Neutrophil (primary cell): ENCODE results near the gene PODXL2.

Experiments
- H3K27ac ChIP-seq: fragments of 200-600 bp; sonication (generic); 2 replicates; pipeline ENCODE4 v1.5.1; 2016; ENCODE audit warnings: mild to moderate bottlenecking, moderate library complexity
- H3K27me3 ChIP-seq: fragments of 200-600 bp; sonication (generic); 2 replicates; pipeline ENCODE4 v1.6.0; 2016; ENCODE audit warnings: mild to moderate bottlenecking
- H3K36me3 ChIP-seq: fragments of 200-600 bp; sonication (generic); 2 replicates; pipeline ENCODE4 v1.5.1; 2017
- H3K4me1 ChIP-seq, 2 experiments: fragments of 200-600 bp in 1 of 2; sonication (generic) in 1 of 2; 1 replicate in 1 of 2; 2 replicates in 1 of 2; pipeline versions ENCODE4 v1.5.1 to v1.6.1; 2013 to 2016; ENCODE audit warnings: low read depth in 1 of 2, low read length in 1 of 2, mild to moderate bottlenecking in 1 of 2, moderate library complexity in 1 of 2; ENCODE audit not compliant: control insufficient read depth in 1 of 2, insufficient read depth in 1 of 2
- H3K4me3 ChIP-seq, 2 experiments: fragments of 200-600 bp in 1 of 2; sonication (generic) in 1 of 2; 1 replicate in 1 of 2; 2 replicates in 1 of 2; pipeline ENCODE4 v1.5.1; 2013 to 2016; ENCODE audit warnings: low read depth in 1 of 2, low read length in 1 of 2, mild to moderate bottlenecking in 1 of 2, moderate library complexity in 1 of 2
- H3K9me3 ChIP-seq: fragments of 200-600 bp; sonication (generic); 2 replicates; pipeline ENCODE4 v1.5.1; 2016
- CTCF ChIP-seq: fragments of 200-600 bp; sonication (generic); IDR thresholded peaks from 2 replicates; pipeline ENCODE4 v1.5.1; 2016; ENCODE audit warnings: antibody characterized with exemption

The PODXL2 gene

GRCh38 chr3:127673191-127674100 is 44.5 kb downstream of the PODXL2 start:
- Histone ChIP-seq H3K27me3 (no peaks in the 10 kb centered on the region), H3K36me3 (peaks cover 48% of the 10 kb centered on the region), H3K4me3 (peak overlapping the region; percentile 79 to 93), H3K4me1 (peaks cover 56 to 63% of the 10 kb centered on the region in 2 experiments), H3K27ac (peak overlapping the region; percentile 99), H3K9me3 (no peaks in the 10 kb centered on the region)
- no peak for TF ChIP-seq CTCF

- H3K9me3 ChIP-seq = no peaks in the 10 kb centered on the region
- peak overlapping the region; percentile 79 to 93 for H3K4me3 ChIP-seq
- H3K4me1 ChIP-seq = peaks cover 64 to 71% of the 10 kb centered on the region in 2 experiments
- TF ChIP-seq CTCF = no peak
- peaks cover 56% of the 10 kb centered on the region for H3K36me3 ChIP-seq
- H3K27ac ChIP-seq = peak overlapping the region; percentile 99
- no peaks in the 10 kb centered on the region for H3K27me3 ChIP-seq
Observed at GRCh38 chr3:127674101-127674721, 45.2 kb downstream of the PODXL2 start.

GRCh38 chr3:127674790-127675189 is 45.8 kb downstream of the PODXL2 start:
- no peak for TF ChIP-seq CTCF
- Histone ChIP-seq H3K27me3 (no peaks in the 10 kb centered on the region), H3K36me3 (peaks cover 62% of the 10 kb centered on the region), H3K27ac (peak overlapping the region; percentile 99), H3K9me3 (no peaks in the 10 kb centered on the region), H3K4me3 (peak overlapping the region; percentile 79 to 93), H3K4me1 (peaks cover 70 to 77% of the 10 kb centered on the region in 2 experiments)

DNA sequence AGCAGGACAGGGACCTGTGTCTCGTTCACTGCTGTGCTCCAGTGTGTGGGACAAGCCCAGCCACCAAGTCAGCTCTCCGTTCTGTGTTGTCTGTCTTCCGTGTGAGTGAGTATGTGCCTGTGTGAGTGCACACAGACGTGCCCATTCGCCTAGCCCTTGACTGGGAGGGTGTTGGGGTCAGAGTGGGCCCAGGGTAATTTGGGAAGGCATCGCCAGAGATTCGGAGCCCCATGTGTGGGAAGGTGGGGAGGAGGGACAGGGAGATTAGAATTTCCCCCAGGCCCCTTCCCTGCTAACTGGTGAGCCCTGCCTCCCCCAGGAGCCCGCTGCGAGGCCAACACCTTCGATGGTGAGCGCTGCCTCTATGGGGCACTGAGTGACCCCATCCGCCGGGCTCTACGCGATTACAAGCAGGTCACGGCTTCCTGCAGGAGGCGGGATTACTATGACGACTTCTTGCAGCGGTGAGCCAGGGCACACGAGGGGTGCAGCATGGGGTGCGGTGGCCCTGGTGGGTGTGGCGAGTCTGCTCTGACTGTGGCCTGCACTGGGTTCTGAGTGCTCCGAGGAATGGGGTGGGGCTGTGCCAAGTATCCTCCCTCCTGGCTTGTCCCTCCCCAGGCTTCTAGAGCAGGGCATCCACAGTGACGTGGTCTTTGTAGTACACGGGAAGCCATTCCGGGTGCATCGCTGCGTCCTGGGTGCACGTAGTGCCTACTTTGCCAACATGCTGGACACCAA is 46.8 kb downstream of the PODXL2 start:
- Histone ChIP-seq H3K4me3 (peak overlapping the region; percentile 79 to 93), H3K4me1 (peaks cover 80 to 87% of the 10 kb centered on the region in 2 experiments), H3K27me3 (no peaks in the 10 kb centered on the region), H3K9me3 (no peaks in the 10 kb centered on the region), H3K27ac (peak overlapping the region; percentile 99), H3K36me3 (peaks cover 72% of the 10 kb centered on the region)
- TF ChIP-seq CTCF = no peak

GRCh38 chr3:127676456-127676855 is 47.5 kb downstream of the PODXL2 start:
- TF ChIP-seq CTCF = no peak
- H3K27ac ChIP-seq = peak overlapping the region; percentile 99
- no peaks in the 10 kb centered on the region for H3K27me3 ChIP-seq
- H3K4me3 ChIP-seq = peak overlapping the region; percentile 79 to 93
- no peaks in the 10 kb centered on the region for H3K9me3 ChIP-seq
- peaks cover 78% of the 10 kb centered on the region for H3K36me3 ChIP-seq
- H3K4me1 ChIP-seq = peaks cover 82 to 89% of the 10 kb centered on the region in 2 experiments
